K562 (cell line): ENCODE data around the gene CLCNKA. TPM values are rescaled to one million over a fixed set of nuclear protein-coding genes. Genes with fewer than 3 reads are reported as not detected.

Experiments used
- ATAC-seq: fragments of 200-7000 bp; cut with Tn5 transposase; 3 replicates; pipeline ENCODE4 v1.9.1; 2020; ENCODE audit warnings: moderate library complexity
- BruUV-seq: library from RNA; stranded (reverse); fragments of 400-500 nt; replicated peaks from 2 replicates; lab custom pipeline; 2021; lab: Mats Ljungman, UMichigan
- CTCF ChIA-PET: fragments of 300-600 bp; formaldehyde crosslinking; extraction: SDS; loops from one replicate; lab custom pipeline; 2021; ENCODE audit warnings: low intra/inter-chr PET ratio; lab: Yijun Ruan, JAX
- POLR2A ChIA-PET: fragments of 300-600, 350-650 bp; sonication (Branson Sonifier 250); formaldehyde crosslinking; extraction: SDS; loops from one replicate; lab custom pipeline; 2021; ENCODE audit warnings: antibody characterized with exemption, inconsistent platforms; lab: Yijun Ruan, JAX
- DNase-seq, 4 experiments: peaks; one replicate each; pipeline versions ENCODE4 v3.0.0 to v3.0.0-alpha.2; 2011 to 2018; ENCODE audit warnings: low spot score in 3 of 4, mixed read lengths in 3 of 4; ENCODE audit errors: extremely low read depth in 1 of 4
- FAIRE-seq: peaks from 2 replicates; lab custom pipeline; 2011; peaks lifted over from hg19 to GRCh38; lab: Jason Lieb, UNC
- H2AFZ ChIP-seq: 2 replicates; pipeline ENCODE4 v1.6.0; 2011; ENCODE audit warnings: low read depth, low read length, control low read depth, inconsistent platforms
- H3K27ac ChIP-seq: fragments of 200-600 bp; 3 replicates; pipeline ENCODE4 v1.8.0; 2011; ENCODE audit warnings: low read depth, mild to moderate bottlenecking, control low read depth, inconsistent platforms, low read length, moderate library complexity, mixed read lengths; ENCODE audit errors: extremely low read depth
- H3K27me3 ChIP-seq, 2 experiments: fragments of 300-600 bp in 1 of 2; 2 replicates in 1 of 2; 3 replicates in 1 of 2; pipeline versions ENCODE4 v1.6.0 to v1.8.0; 2011; ENCODE audit warnings: inconsistent platforms in 2 of 2, low read length in 2 of 2, mild to moderate bottlenecking in 1 of 2, mixed read lengths in 1 of 2, moderate library complexity in 1 of 2; ENCODE audit not compliant: control insufficient read depth in 2 of 2, insufficient read depth in 2 of 2
- H3K36me3 ChIP-seq: fragments of 300-600 bp; 3 replicates; pipeline ENCODE4 v1.8.0; 2011; ENCODE audit warnings: mild to moderate bottlenecking, low read length, inconsistent platforms; ENCODE audit not compliant: control insufficient read depth, insufficient read depth
- H3K4me1 ChIP-seq, 2 experiments: fragments of 200-600 bp in 1 of 2; replicated peaks in 1 of 2; 2 replicates in 1 of 2; 3 replicates in 1 of 2; pipeline versions ENCODE4 v1.5.1 to v1.8.0; 2011; ENCODE audit warnings: inconsistent platforms in 2 of 2, low read length in 2 of 2, mild to moderate bottlenecking in 1 of 2, mixed read lengths in 1 of 2, moderate library complexity in 1 of 2; ENCODE audit not compliant: control insufficient read depth in 2 of 2, insufficient read depth in 2 of 2
- H3K4me2 ChIP-seq: 2 replicates; pipeline ENCODE4 v1.6.1; 2011; ENCODE audit warnings: low read length, control low read depth, inconsistent platforms, mixed read lengths; ENCODE audit not compliant: insufficient read depth
- H3K4me3 ChIP-seq: fragments of 200-600 bp; sonication (generic), shearing (Covaris generic); 2 replicates; pipeline ENCODE4 v1.5.1; 2016; ENCODE audit warnings: control low read depth, inconsistent platforms
- H3K79me2 ChIP-seq: fragments of 200-600 bp; 3 replicates; pipeline ENCODE4 v1.8.0; 2011; ENCODE audit warnings: low read length, inconsistent platforms; ENCODE audit not compliant: control insufficient read depth, insufficient read depth
- H3K9ac ChIP-seq, 2 experiments: 2 replicates each; pipeline versions ENCODE4 v1.6.0 to v1.6.1; 2011; ENCODE audit warnings: low read depth in 2 of 2, low read length in 2 of 2, control low read depth in 1 of 2, inconsistent platforms in 1 of 2, mild to moderate bottlenecking in 1 of 2, mixed read lengths in 1 of 2; ENCODE audit not compliant: insufficient read depth in 1 of 2
- H3K9me1 ChIP-seq: one replicate; pipeline ENCODE4 v1.6.0; 2011; ENCODE audit warnings: inconsistent platforms, mild to moderate bottlenecking, low read length, moderate library complexity; ENCODE audit not compliant: control insufficient read depth, insufficient read depth
- H3K9me3 ChIP-seq: replicated peaks from 2 replicates; pipeline ENCODE4 v1.5.1; 2011; ENCODE audit warnings: low read depth, low read length, inconsistent platforms; ENCODE audit not compliant: control insufficient read depth, insufficient read depth
- H4K20me1 ChIP-seq: replicated peaks from 2 replicates; pipeline ENCODE4 v1.6.1; 2011; ENCODE audit warnings: low read length, inconsistent platforms, mixed read lengths; ENCODE audit not compliant: control insufficient read depth, insufficient read depth
- C11orf30 ChIP-seq: fragments of 450-650 bp; IDR thresholded peaks from 2 replicates; pipeline ENCODE4 v1.6.1; 2016; ENCODE audit warnings: low read depth, mild to moderate bottlenecking
- CBFA2T2 ChIP-seq: fragments of 450-650 bp; conservative IDR thresholded peaks from 2 replicates; pipeline ENCODE4 v1.6.1; 2017; ENCODE audit warnings: mild to moderate bottlenecking
- CHD4 ChIP-seq: fragments of 200-600 bp; sonication (generic); IDR thresholded peaks from 3 replicates; pipeline ENCODE4 v1.6.1; 2012; ENCODE audit warnings: low read depth, mild to moderate bottlenecking, mixed read lengths, low read length, inconsistent platforms; ENCODE audit not compliant: insufficient read depth, insufficient replicate concordance, poor library complexity, severe bottlenecking
- CREB1 ChIP-seq, 2 experiments: sonication (generic) in 1 of 2; formaldehyde crosslinking in 1 of 2; IDR thresholded peaks; 2 replicates each; pipeline versions ENCODE4 v1.6.1 to v1.8.0; 2012 to 2022; ENCODE audit warnings: inconsistent platforms in 1 of 2, mild to moderate bottlenecking in 1 of 2, missing genetic modification reagents in 1 of 2, moderate library complexity in 1 of 2
- CTCFL ChIP-seq: IDR thresholded peaks from 2 replicates; pipeline ENCODE4 v1.6.1; 2011; ENCODE audit warnings: borderline replicate concordance, low read depth, mild to moderate bottlenecking, moderate library complexity, low read length; ENCODE audit not compliant: insufficient read depth, poor library complexity, severe bottlenecking
- GMEB1 ChIP-seq: fragments of 250-450 bp; sonication (Bioruptor Pico); IDR thresholded peaks from 2 replicates; pipeline ENCODE4 v1.4.0; 2020; ENCODE audit warnings: mild to moderate bottlenecking
- HEY1 ChIP-seq: fragments of 250-450 bp; sonication (Bioruptor Pico); IDR thresholded peaks from 2 replicates; pipeline ENCODE4 v1.5.0; 2020; ENCODE audit warnings: mild to moderate bottlenecking, moderate library complexity, borderline replicate concordance
- LARP7 ChIP-seq: fragments of 450-650 bp; IDR thresholded peaks from 2 replicates; pipeline ENCODE4 v1.6.1; 2016
- MNT ChIP-seq, 2 experiments: fragments of 450-650 bp; conservative IDR thresholded peaks; 2 replicates each; pipeline ENCODE4 v1.6.1; 2017; ENCODE audit warnings: mild to moderate bottlenecking in 2 of 2, moderate library complexity in 2 of 2
- NFRKB ChIP-seq: fragments of 450-650 bp; IDR thresholded peaks from 2 replicates; pipeline ENCODE4 v1.6.1; 2016; ENCODE audit warnings: low read depth
- POLR2A ChIP-seq: fragments of 450-650 bp; conservative IDR thresholded peaks from 2 replicates; pipeline ENCODE4 v1.6.1; 2016
- POLR2AphosphoS5 ChIP-seq: IDR thresholded peaks from 2 replicates; pipeline ENCODE4 v1.6.1; 2011; ENCODE audit warnings: mild to moderate bottlenecking, low read depth, low read length, moderate library complexity; ENCODE audit not compliant: control insufficient read depth, insufficient read depth
- RAD21 ChIP-seq, 2 experiments: fragments of 250-450 bp in 1 of 2; fragments of 450-650 bp in 1 of 2; sonication (Bioruptor Pico) in 1 of 2; formaldehyde crosslinking in 1 of 2; IDR thresholded peaks in 1 of 2; conservative IDR thresholded peaks in 1 of 2; 2 replicates each; pipeline versions ENCODE4 v1.4.0 to v1.8.0; 2020 to 2022; ENCODE audit warnings: mild to moderate bottlenecking in 2 of 2, moderate library complexity in 1 of 2
- RBFOX2 ChIP-seq: fragments of 200-400 bp; formaldehyde crosslinking; IDR thresholded peaks from 2 replicates; pipeline ENCODE4 v1.6.1; 2017; ENCODE audit warnings: low read depth, mild to moderate bottlenecking, low read length, moderate library complexity
- SP1 ChIP-seq: sonication (generic); formaldehyde crosslinking; IDR thresholded peaks from 2 replicates; pipeline ENCODE4 v1.8.1; 2022; ENCODE audit warnings: mild to moderate bottlenecking, missing genetic modification reagents
- ZNF184 ChIP-seq: sonication (generic); formaldehyde crosslinking; IDR thresholded peaks from 2 replicates; pipeline ENCODE4 v1.5.0; 2020; ENCODE audit warnings: missing genetic modification reagents
- WGBS: fragments of 100-300 bp; shearing (Covaris generic); methylation state at CpG from one replicate; pipeline ENCODE4 v1.1.6; 2016; ENCODE audit warnings: low coverage, mixed read lengths; ENCODE audit not compliant: insufficient coverage; ENCODE audit errors: missing lambda C conversion rate; 5-methylcytosine and 5-hydroxymethylcytosine counted together
- in situ Hi-C: fragments of 300-500 bp; cut with MboI; formaldehyde crosslinking; loops from 4 replicates; pipeline ENCODE4 v1.15.0; 2018; ENCODE audit warnings: inconsistent platforms, mixed read lengths
- intact Hi-C: fragments of 100-400 bp; cut with micrococcal nuclease; formaldehyde crosslinking; loops from 2 replicates; pipeline ENCODE4 v1.14.2; 2022
- polyA plus RNA-seq, 8 experiments: library from polyadenylated mRNA; depleted of rRNA in 4 of 8; stranded (reverse) in 5 of 8; unstranded in 3 of 8; fragments of >200 nt; fragmentation: Nextera tagmentation in 2 of 8; fragmentation: Illumina TruSeq in 1 of 8; extraction: Ambion mirVana in 2 of 8; extraction: Trizol in 1 of 8; gene quantifications; 2 replicates each; pipeline versions ENCODE4 v1.2.1 to v1.2.3, GENCODE V29; 2011 to 2014; ENCODE audit warnings: inconsistent platforms in 1 of 8, missing spikeins in 1 of 8
- total RNA-seq, 7 experiments: library from RNA; depleted of rRNA in 6 of 7; stranded (reverse); fragments of >200 nt in 6 of 7; fragmentation: Illumina TruSeq in 2 of 7; extraction: Trizol in 2 of 7; gene quantifications; 2 replicates each; pipeline versions ENCODE4 v1.2.1 to v1.2.3, GENCODE V29; 2011 to 2021; ENCODE audit warnings: low replicate concordance in 1 of 7

The CLCNKA gene
- total and polyA plus RNA-seq, 9 of the 15 experiments (the other 6 are each of a cell fraction or from before 2014, with no cell fraction given), result 0.03 to 0.37 (median 0.10) TPM; not detected in 3

- Histone ChIP-seq H3K27ac (peak overlapping the region; percentile 78), H3K27me3 (no peaks in the 10 kb centered on the region), H3K4me2 (peak overlapping the region; percentile 88), H4K20me1 (no peaks in the 10 kb centered on the region), H3K9me1 (no peaks in the 10 kb centered on the region), H3K4me3 (peak overlapping the region; percentile 82), H3K36me3 (peaks cover 26% of the 10 kb centered on the region), H3K79me2 (peaks cover 37% of the 10 kb centered on the region), H2AFZ (peak overlapping the region; percentile 58), H3K9ac (peak overlapping the region; percentile 73 to 94), H3K9me3 (no peaks in the 10 kb centered on the region), H3K4me1 (peaks cover 11 to 14% of the 10 kb centered on the region in 2 experiments; a peak in 4 of 5 replicates)
- POLR2A ChIA-PET, result interaction anchor here (0.5 to 1.5 kb wide), 12 partner anchors 11 to 1808 kb away, joined by 3 to 5 read pairs (median 4); no protein-coding TSS in a partner anchor
- WGBS, result under 1% methylated on average over 27 of the region's 47 CpGs
- CTCF ChIA-PET, result no interaction called here
- no TSS peak for BruUV-seq
- intact Hi-C loops (no loop called here), in situ Hi-C loops (no loop called here)
- FAIRE-seq (peak; percentile 46), DNase-seq (peak; percentile 90 to 94 (median 92)), ATAC-seq (peak; percentile 97)
- TF ChIP-seq CBFA2T2 (no peak), POLR2A (no peak), CREB1 (IDR thresholded peaks at IDR 0.05) (peak; percentile 28; the same call in 1 of the 2 replicates), CREB1 (CRISPR knock-in tag; IDR thresholded peaks at IDR 0.05) (no peak), HEY1 (no peak), SP1 (CRISPR knock-in tag) (no peak), CTCFL (peak; percentile 90), C11orf30 (no peak), RBFOX2 (peak; percentile 75), GMEB1 (CRISPR knock-in tag) (peak; percentile 57), RAD21 (CRISPR knock-in tag; conservative IDR thresholded peaks at IDR 0.05 in 1 of 2, IDR thresholded peaks at IDR 0.05 in 1 of 2) (peak in 1 of 2 experiments; percentile 39; a peak in 2 of 4 replicates), MNT (conservative IDR thresholded peaks at IDR 0.05) (no peak; a peak in 1 of 4 replicates), LARP7 (no peak), NFRKB (no peak), CHD4 (no peak), ZNF184 (CRISPR knock-in tag) (no peak), POLR2AphosphoS5 (no peak)
These were observed 46.5 kb upstream of the CLCNKA start for GRCh38 chr1:15975358-15975804.
